GM23338 (cell line): ENCODE measurements around the gene IL36A. TPM values are rescaled to one million over a fixed set of nuclear protein-coding genes. Genes with fewer than 3 reads are reported as not detected.

Experiments used
- ATAC-seq: fragments of 200-7000 bp; cut with Tn5 transposase; 3 replicates; pipeline ENCODE4 v1.9.1; 2020
- DNase-seq: peaks from one replicate; pipeline ENCODE4 v3.0.0-alpha.2; 2015; ENCODE audit warnings: low spot score
- H2AFZ ChIP-seq: fragments of 200-600 bp; sonication (generic); 2 replicates; pipeline ENCODE4 v1.8.0; 2016; ENCODE audit warnings: antibody characterized with exemption, mild to moderate bottlenecking, moderate library complexity
- H3F3A ChIP-seq: fragments of 200-600 bp; sonication (generic); replicated peaks from 2 replicates; pipeline ENCODE4 v1.8.0; 2017; ENCODE audit warnings: antibody characterized with exemption, mixed run types, low read depth
- H3K27ac ChIP-seq: fragments of 200-600 bp; sonication (generic); 2 replicates; pipeline ENCODE4 v1.6.1; 2016; ENCODE audit warnings: low read depth
- H3K27me3 ChIP-seq: fragments of 200-600 bp; sonication (generic); 2 replicates; pipeline ENCODE4 v1.8.0; 2016; ENCODE audit warnings: mild to moderate bottlenecking, mixed run types, moderate library complexity; ENCODE audit not compliant: insufficient read depth
- H3K36me3 ChIP-seq: fragments of 200-600 bp; sonication (generic); 2 replicates; pipeline ENCODE4 v1.8.0; 2016; ENCODE audit warnings: mild to moderate bottlenecking; ENCODE audit not compliant: insufficient read depth
- H3K4me1 ChIP-seq: fragments of 200-600 bp; sonication (generic); 2 replicates; pipeline ENCODE4 v1.8.0; 2016; ENCODE audit warnings: mild to moderate bottlenecking, moderate library complexity; ENCODE audit not compliant: insufficient read depth
- H3K4me2 ChIP-seq: fragments of 200-600 bp; sonication (generic); 2 replicates; pipeline ENCODE4 v1.7.1; 2017; ENCODE audit warnings: mixed run types
- H3K4me3 ChIP-seq: fragments of 200-600 bp; sonication (generic); 2 replicates; pipeline ENCODE4 v1.6.1; 2016; ENCODE audit warnings: mixed run types
- H3K79me2 ChIP-seq: fragments of 200-600 bp; sonication (generic); replicated peaks from 2 replicates; pipeline ENCODE4 v1.8.0; 2017; ENCODE audit warnings: mild to moderate bottlenecking; ENCODE audit not compliant: insufficient read depth
- H3K9me2 ChIP-seq: fragments of 200-600 bp; sonication (generic); 2 replicates; pipeline ENCODE4 v1.8.0; 2017; ENCODE audit not compliant: insufficient read depth
- H4K20me1 ChIP-seq: fragments of 200-600 bp; sonication (generic); replicated peaks from 2 replicates; pipeline ENCODE4 v1.8.0; 2017; ENCODE audit warnings: mild to moderate bottlenecking; ENCODE audit not compliant: insufficient read depth
- H3K27ac Mint-ChIP-seq: 2 replicates; pipeline ENCODE4 v1.8.0; 2020; ENCODE audit warnings: inconsistent platforms, mild to moderate bottlenecking, moderate library complexity, mixed read lengths
- H3K27me3 Mint-ChIP-seq: 3 replicates; pipeline ENCODE4 v1.8.0; 2022; ENCODE audit warnings: low read depth, mild to moderate bottlenecking, moderate library complexity, mixed read lengths, inconsistent platforms; ENCODE audit not compliant: insufficient read depth, poor library complexity
- H3K36me3 Mint-ChIP-seq: 3 replicates; pipeline ENCODE4 v1.8.0; 2021; ENCODE audit warnings: low read depth, mild to moderate bottlenecking, inconsistent platforms, moderate library complexity, mixed read lengths
- H3K4me1 Mint-ChIP-seq: 3 replicates; pipeline ENCODE4 v1.8.0; 2020; ENCODE audit warnings: mild to moderate bottlenecking, inconsistent platforms, mixed read lengths
- H3K4me3 Mint-ChIP-seq: 3 replicates; pipeline ENCODE4 v1.8.0; 2021; ENCODE audit warnings: moderate library complexity, mild to moderate bottlenecking, inconsistent platforms, mixed read lengths
- H3K9me3 Mint-ChIP-seq: 3 replicates; pipeline ENCODE4 v1.8.0; 2020; ENCODE audit warnings: moderate library complexity, mild to moderate bottlenecking, inconsistent platforms, mixed read lengths
- CREB1 ChIP-seq: fragments of 250-450 bp; sonication (Bioruptor Pico); IDR thresholded peaks from 2 replicates; pipeline ENCODE4 v1.5.0; 2020; ENCODE audit warnings: low read depth, mild to moderate bottlenecking, moderate library complexity
- ETS1 ChIP-seq: IDR thresholded peaks from 2 replicates; pipeline ENCODE4 v1.6.1; 2016; ENCODE audit warnings: antibody characterized with exemption
- EZH2 ChIP-seq: fragments of 200-600 bp; sonication (generic); IDR thresholded peaks from one replicate; pipeline ENCODE4 v1.8.0; 2017; ENCODE audit warnings: antibody characterized with exemption, mild to moderate bottlenecking, low read depth; ENCODE audit not compliant: unreplicated experiment
- EZH2phosphoT487 ChIP-seq: fragments of 200-600 bp; sonication (generic); IDR thresholded peaks from one replicate; pipeline ENCODE4 v1.8.1; 2018; ENCODE audit warnings: antibody characterized with exemption; ENCODE audit not compliant: unreplicated experiment
- JUNB ChIP-seq: IDR thresholded peaks from one replicate; pipeline ENCODE4 v1.6.1; 2016; ENCODE audit warnings: antibody characterized with exemption; ENCODE audit not compliant: unreplicated experiment
- NANOG ChIP-seq: IDR thresholded peaks from 2 replicates; pipeline ENCODE4 v1.6.1; 2016; ENCODE audit warnings: antibody characterized with exemption, borderline replicate concordance
- POLR2AphosphoS5 ChIP-seq: IDR thresholded peaks from 2 replicates; pipeline ENCODE4 v1.6.1; 2016; ENCODE audit warnings: antibody characterized with exemption, low read depth
- REST ChIP-seq: IDR thresholded peaks from one replicate; pipeline ENCODE4 v1.6.1; 2018; ENCODE audit warnings: antibody characterized with exemption; ENCODE audit not compliant: unreplicated experiment
- STAT1 ChIP-seq: IDR thresholded peaks from one replicate; pipeline ENCODE4 v1.6.1; 2016; ENCODE audit warnings: antibody characterized with exemption; ENCODE audit not compliant: unreplicated experiment
- ZNF114 ChIP-seq: fragments of 250-450 bp; sonication (Bioruptor Pico); IDR thresholded peaks from 2 replicates; pipeline ENCODE4 v1.5.0; 2020; ENCODE audit warnings: mild to moderate bottlenecking, moderate library complexity
- ZNF331 ChIP-seq: fragments of 250-450 bp; sonication (Bioruptor Pico); IDR thresholded peaks from 2 replicates; pipeline ENCODE4 v1.5.0; 2020; ENCODE audit warnings: low read depth, mild to moderate bottlenecking, moderate library complexity
- ZNF462 ChIP-seq: fragments of 250-450 bp; sonication (Bioruptor Pico); IDR thresholded peaks from 2 replicates; pipeline ENCODE4 v1.5.0; 2020; ENCODE audit warnings: mild to moderate bottlenecking, moderate library complexity
- polyA plus RNA-seq: library from polyadenylated mRNA; unstranded; fragments of >200 nt; fragmentation: Nextera tagmentation; extraction: Ambion mirVana; gene quantifications from 2 replicates; pipeline ENCODE4 v1.2.1, GENCODE V29; 2016
- total RNA-seq: library from RNA; depleted of rRNA; stranded (reverse); fragments of >200 nt; shearing (Covaris generic); gene quantifications from 2 replicates; pipeline ENCODE4 v1.2.3, GENCODE V29; 2014
- TF ChIP-seq, protein P1 (sequence below), 2 experiments: fragments of 200-600 bp in 1 of 2; sonication (generic) in 1 of 2; conservative IDR thresholded peaks; 2 replicates each; pipeline versions ENCODE4 v1.5.1 to v1.6.1; 2016 to 2017; ENCODE audit warnings: antibody characterized with exemption in 2 of 2, low read depth in 2 of 2, mild to moderate bottlenecking in 2 of 2, moderate library complexity in 1 of 2

IL36A gene
- total and polyA plus RNA-seq, 2 experiments from 2014 or later, result not detected

DNA sequence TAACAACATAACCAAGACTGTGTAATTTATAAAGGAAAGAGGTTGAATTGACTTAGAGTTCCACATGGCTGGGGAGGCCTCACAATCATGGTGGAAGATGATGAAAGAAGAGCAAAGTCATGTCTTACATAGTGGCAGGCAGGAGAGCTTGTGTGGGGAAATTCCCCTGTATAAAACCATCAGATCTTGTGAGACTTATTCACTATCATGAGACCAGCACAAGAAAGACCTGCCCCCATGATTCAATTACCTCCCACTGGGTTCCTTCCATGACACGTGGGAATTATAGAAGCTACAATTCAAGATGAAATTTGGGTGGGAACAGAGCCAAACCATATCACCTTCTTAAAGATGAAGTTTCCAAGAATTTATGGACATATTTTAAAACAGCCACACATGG is 51.3 kb downstream of the IL36A start:
- H3K27ac ChIP-seq, result no peak overlapping the region
- ATAC-seq (no peak), DNase-seq (no peak)
- no peaks in the 10 kb centered on the region for H3F3A ChIP-seq
- no peaks in the 10 kb centered on the region for H4K20me1 ChIP-seq
- Mint-ChIP-seq H3K36me3 (peaks cover 12% of the 10 kb centered on the region), H3K4me3 (no peak overlapping the region), H3K27ac (no peak overlapping the region), H3K4me1 (peaks cover 6% of the 10 kb centered on the region; the same call in 1 of the 3 replicates), H3K9me3 (peaks cover 54% of the 10 kb centered on the region), H3K27me3 (peaks cover 5% of the 10 kb centered on the region)
- no peaks in the 10 kb centered on the region for H3K36me3 ChIP-seq
- H3K27me3 ChIP-seq, result no peaks in the 10 kb centered on the region
- no peak overlapping the region for H3K4me3 ChIP-seq
- no peaks in the 10 kb centered on the region for H3K9me2 ChIP-seq
- TF ChIP-seq REST, result no peak
- TF ChIP-seq ZNF331 (CRISPR knock-in tag), result no peak
- no peak for TF ChIP-seq NANOG
- TF ChIP-seq ZNF114 (CRISPR knock-in tag), result no peak
- TF ChIP-seq, protein P1, sequence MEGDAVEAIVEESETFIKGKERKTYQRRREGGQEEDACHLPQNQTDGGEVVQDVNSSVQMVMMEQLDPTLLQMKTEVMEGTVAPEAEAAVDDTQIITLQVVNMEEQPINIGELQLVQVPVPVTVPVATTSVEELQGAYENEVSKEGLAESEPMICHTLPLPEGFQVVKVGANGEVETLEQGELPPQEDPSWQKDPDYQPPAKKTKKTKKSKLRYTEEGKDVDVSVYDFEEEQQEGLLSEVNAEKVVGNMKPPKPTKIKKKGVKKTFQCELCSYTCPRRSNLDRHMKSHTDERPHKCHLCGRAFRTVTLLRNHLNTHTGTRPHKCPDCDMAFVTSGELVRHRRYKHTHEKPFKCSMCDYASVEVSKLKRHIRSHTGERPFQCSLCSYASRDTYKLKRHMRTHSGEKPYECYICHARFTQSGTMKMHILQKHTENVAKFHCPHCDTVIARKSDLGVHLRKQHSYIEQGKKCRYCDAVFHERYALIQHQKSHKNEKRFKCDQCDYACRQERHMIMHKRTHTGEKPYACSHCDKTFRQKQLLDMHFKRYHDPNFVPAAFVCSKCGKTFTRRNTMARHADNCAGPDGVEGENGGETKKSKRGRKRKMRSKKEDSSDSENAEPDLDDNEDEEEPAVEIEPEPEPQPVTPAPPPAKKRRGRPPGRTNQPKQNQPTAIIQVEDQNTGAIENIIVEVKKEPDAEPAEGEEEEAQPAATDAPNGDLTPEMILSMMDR (conservative IDR thresholded peaks at IDR 0.05; ENCODE audit: low read depth in 2 of 2), result no peak
- TF ChIP-seq EZH2phosphoT487, result no peak
- TF ChIP-seq ETS1, result no peak
- no peak for TF ChIP-seq JUNB
- no peak for TF ChIP-seq ZNF462 (CRISPR knock-in tag)
- TF ChIP-seq CREB1 (CRISPR knock-in tag), result no peak
- TF ChIP-seq STAT1, result no peak
- no peak for TF ChIP-seq POLR2AphosphoS5
- no peak for TF ChIP-seq EZH2
- H3K4me2 ChIP-seq, result no peak overlapping the region
- no peaks in the 10 kb centered on the region for H3K79me2 ChIP-seq
- H3K4me1 ChIP-seq, result no peaks in the 10 kb centered on the region
- H2AFZ ChIP-seq, result no peak overlapping the region
